Natural killer cell treated with Interleukin-12 subunit alpha and Interleukin-12 subunit beta and Interleukin-15 and Interleukin-18, amount 100 ng/mL, for 72 hours (primary cell): ENCODE data around the gene DRC7. TPM values are rescaled to one million over a fixed set of nuclear protein-coding genes. Genes with fewer than 3 reads are reported as not detected.

Experiments
- ATAC-seq, 2 donors: fragments of 150-1000 bp; cut with Tn5 transposase in 1 of 2; sonication (Bioruptor Pico), chemical (Tn5 transposase) in 1 of 2; 2 replicates each; pipeline ENCODE4 v1.10.0; 2021
- DNase-seq: peaks from one replicate; pipeline ENCODE4 v3.0.0; 2022; ENCODE audit warnings: low spot score
- H3K27ac Mint-ChIP-seq, 2 donors: 1 replicate in 1 of 2; 2 replicates in 1 of 2; pipeline ENCODE4 v1.8.0; 2022; ENCODE audit warnings: mixed read lengths in 2 of 2, mild to moderate bottlenecking in 1 of 2, moderate library complexity in 1 of 2
- H3K27me3 Mint-ChIP-seq, 2 donors: 1 replicate in 1 of 2; 2 replicates in 1 of 2; pipeline ENCODE4 v1.8.0; 2022; ENCODE audit warnings: mixed read lengths in 2 of 2
- H3K36me3 Mint-ChIP-seq: one replicate; pipeline ENCODE4 v1.8.0; 2022; ENCODE audit warnings: mixed read lengths
- H3K4me1 Mint-ChIP-seq, 2 donors: 1 replicate in 1 of 2; 2 replicates in 1 of 2; pipeline ENCODE4 v1.8.0; 2022; ENCODE audit warnings: low read depth in 2 of 2, mixed read lengths in 2 of 2, mild to moderate bottlenecking in 1 of 2
- H3K4me3 Mint-ChIP-seq: one replicate; pipeline ENCODE4 v1.8.0; 2022; ENCODE audit warnings: mixed read lengths
- H3K9me3 Mint-ChIP-seq: 2 replicates; pipeline ENCODE4 v1.8.0; 2022; ENCODE audit warnings: mixed read lengths
- total RNA-seq, 2 donors: library from RNA; stranded (reverse); gene quantifications; one replicate each; pipeline ENCODE4 v1.2.3, GENCODE V29; 2022

The DRC7 gene, protein sequence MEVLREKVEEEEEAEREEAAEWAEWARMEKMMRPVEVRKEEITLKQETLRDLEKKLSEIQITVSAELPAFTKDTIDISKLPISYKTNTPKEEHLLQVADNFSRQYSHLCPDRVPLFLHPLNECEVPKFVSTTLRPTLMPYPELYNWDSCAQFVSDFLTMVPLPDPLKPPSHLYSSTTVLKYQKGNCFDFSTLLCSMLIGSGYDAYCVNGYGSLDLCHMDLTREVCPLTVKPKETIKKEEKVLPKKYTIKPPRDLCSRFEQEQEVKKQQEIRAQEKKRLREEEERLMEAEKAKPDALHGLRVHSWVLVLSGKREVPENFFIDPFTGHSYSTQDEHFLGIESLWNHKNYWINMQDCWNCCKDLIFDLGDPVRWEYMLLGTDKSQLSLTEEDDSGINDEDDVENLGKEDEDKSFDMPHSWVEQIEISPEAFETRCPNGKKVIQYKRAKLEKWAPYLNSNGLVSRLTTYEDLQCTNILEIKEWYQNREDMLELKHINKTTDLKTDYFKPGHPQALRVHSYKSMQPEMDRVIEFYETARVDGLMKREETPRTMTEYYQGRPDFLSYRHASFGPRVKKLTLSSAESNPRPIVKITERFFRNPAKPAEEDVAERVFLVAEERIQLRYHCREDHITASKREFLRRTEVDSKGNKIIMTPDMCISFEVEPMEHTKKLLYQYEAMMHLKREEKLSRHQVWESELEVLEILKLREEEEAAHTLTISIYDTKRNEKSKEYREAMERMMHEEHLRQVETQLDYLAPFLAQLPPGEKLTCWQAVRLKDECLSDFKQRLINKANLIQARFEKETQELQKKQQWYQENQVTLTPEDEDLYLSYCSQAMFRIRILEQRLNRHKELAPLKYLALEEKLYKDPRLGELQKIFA
- total RNA-seq, result not detected

DNA sequence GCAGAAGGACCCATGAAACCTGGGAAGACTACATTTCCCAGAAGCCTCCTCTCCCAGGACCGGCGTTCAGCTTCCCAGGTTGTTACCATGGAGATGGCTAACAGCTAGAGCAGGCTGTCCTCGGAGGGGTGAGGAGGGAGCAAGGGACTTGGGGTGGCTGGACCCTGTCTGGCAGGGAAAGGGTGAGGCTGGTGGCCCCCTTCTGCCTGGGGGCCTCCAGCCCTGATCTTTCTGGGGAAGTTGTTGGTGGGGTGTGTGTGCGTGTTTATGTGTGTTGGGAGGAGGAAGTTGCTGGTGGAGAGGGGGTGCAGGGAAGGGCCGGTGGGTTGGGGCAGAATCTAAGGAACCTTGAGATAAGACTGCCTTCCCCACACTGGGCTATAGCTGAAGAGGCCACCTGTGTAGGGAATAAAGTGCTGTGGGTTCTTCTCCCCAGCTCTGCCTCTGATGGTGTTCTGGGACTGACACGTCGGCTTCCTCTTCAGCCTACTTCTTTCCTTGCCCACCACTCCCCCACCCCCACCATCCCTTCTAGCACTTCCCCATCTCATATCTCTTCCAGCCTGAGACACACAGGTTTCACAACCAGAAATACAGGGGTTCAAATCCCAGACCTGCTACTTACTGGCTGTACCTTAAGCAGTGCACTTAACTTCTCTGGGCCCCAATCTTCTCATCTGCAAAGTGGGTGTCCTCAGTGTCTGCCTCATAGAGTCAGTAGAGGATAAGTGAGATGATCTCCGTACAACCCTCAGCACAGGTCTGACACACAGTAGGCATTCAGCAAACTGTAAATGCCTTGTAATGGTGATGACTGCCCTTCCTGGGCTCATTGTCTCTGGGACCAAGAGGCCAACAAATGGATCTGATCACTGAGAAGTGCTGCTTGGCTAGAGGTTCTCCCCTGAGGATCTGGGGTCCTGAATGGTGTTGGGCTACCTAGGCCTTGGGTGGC lies at the start of gene DRC7:
Gene DRC7 (plus strand): TSS at position 82 of the 955 bp plus-strand sequence. CDS start 3,144 bp downstream, outside the sequence.
- DNase-seq (no peak), ATAC-seq (no peak)
- no peak within 1 kb of the TSS for H3K4me3 Mint-ChIP-seq
- peaks cover 19 to 20% of the 10 kb centered on the region in 2 donors for H3K4me1 Mint-ChIP-seq
- peak within 1 kb of the TSS; percentile 50 to 67 for H3K27ac Mint-ChIP-seq
- H3K36me3 Mint-ChIP-seq, result no peaks in the 10 kb centered on the region
- H3K9me3 Mint-ChIP-seq, result no peaks in the 10 kb centered on the region
- no peaks in the 10 kb centered on the region for H3K27me3 Mint-ChIP-seq

DNA sequence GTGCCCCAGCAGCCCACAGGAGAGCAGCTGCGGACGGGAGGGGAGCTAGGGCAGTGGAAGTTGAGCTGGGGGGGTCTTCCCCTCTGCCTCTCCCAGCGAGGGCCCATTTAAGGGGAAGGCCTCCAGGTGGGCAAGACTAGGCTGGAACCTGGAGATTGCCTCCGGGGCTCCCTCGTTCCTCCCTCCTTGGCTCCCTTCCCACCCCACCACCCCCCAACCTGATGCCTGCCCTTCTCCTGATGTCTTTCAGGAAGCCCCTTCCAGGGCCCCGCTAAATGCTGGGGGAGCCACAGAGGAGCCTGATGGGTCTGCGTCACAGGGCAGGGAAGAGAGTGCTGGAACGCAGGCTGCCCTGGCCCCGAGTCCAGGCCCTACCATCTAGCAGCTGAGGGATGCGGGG lies 49.4 kb upstream of the DRC7 start:
- Mint-ChIP-seq H3K9me3 (no peaks in the 10 kb centered on the region), H3K4me1 (peaks cover 38 to 41% of the 10 kb centered on the region in 2 donors), H3K27me3 (no peaks in the 10 kb centered on the region), H3K36me3 (no peaks in the 10 kb centered on the region), H3K27ac (peak overlapping the region in 1 of 2 donors; percentile 55), H3K4me3 (no peak overlapping the region)
- no peak for DNase-seq
- no peak for ATAC-seq

DNA sequence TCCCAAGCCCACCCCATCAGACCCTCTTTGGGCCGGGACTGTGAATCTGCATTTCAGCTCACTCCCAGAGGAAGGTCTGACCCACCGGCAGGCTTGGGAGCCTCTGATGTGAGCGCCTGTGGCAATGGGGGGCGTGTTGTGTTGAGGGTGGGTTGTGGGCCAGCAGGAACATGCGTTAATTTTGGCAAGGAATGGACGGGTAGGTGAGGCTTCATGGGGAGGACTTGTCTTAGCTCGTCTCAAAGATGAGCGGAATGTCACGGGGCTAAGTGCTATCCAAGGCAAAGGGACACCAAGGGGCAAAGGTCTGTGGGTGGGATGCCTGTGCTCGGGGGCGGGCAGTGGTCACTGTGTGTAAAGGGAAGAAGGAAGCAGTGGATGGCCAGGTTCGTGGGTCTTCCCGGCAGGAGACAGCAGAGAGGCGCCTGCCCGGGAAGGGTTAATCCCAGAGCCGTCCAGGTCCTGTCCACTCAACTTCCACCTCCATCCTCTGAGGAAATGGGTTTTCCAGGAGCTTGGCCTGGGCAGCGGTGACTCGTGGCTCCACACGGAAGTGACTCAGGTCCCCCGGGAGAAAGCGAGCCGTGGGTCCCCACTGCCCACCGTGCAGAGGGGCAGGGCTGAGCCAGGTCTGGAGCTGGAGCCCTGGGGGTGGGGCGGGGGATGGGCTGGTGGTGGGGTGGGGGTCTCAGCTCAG lies 48.8 kb upstream of the DRC7 start:
- peaks cover 38% of the 10 kb centered on the region in 2 donors for H3K4me1 Mint-ChIP-seq
- ATAC-seq (no peak), DNase-seq (no peak)
- H3K27me3 Mint-ChIP-seq, result no peaks in the 10 kb centered on the region
- peak overlapping the region; percentile 13 for H3K4me3 Mint-ChIP-seq
- peak overlapping the region in 1 of 2 donors; percentile 55 for H3K27ac Mint-ChIP-seq
- no peaks in the 10 kb centered on the region for H3K9me3 Mint-ChIP-seq
- no peaks in the 10 kb centered on the region for H3K36me3 Mint-ChIP-seq

GRCh38 chr16:57646388-57647039 lies 48.1 kb upstream of the DRC7 start:
- peak; percentile 33 to 45 for ATAC-seq
- no peaks in the 10 kb centered on the region for H3K36me3 Mint-ChIP-seq
- no peaks in the 10 kb centered on the region for H3K27me3 Mint-ChIP-seq
- H3K9me3 Mint-ChIP-seq, result no peaks in the 10 kb centered on the region
- peaks cover 44 to 45% of the 10 kb centered on the region in 2 donors for H3K4me1 Mint-ChIP-seq
- H3K4me3 Mint-ChIP-seq, result peak overlapping the region; percentile 76
- H3K27ac Mint-ChIP-seq, result peak overlapping the region; percentile 84 to 86
- DNase-seq, result no peak

- H3K36me3 Mint-ChIP-seq, result no peaks in the 10 kb centered on the region
- ATAC-seq (no peak), DNase-seq (no peak)
- H3K4me1 Mint-ChIP-seq, result peaks cover 52 to 53% of the 10 kb centered on the region in 2 donors
- peak overlapping the region; percentile 76 for H3K4me3 Mint-ChIP-seq
- H3K27me3 Mint-ChIP-seq, result no peaks in the 10 kb centered on the region
- H3K27ac Mint-ChIP-seq, result peak overlapping the region; percentile 84 to 86
- H3K9me3 Mint-ChIP-seq, result no peaks in the 10 kb centered on the region
These were observed 47.3 kb upstream of the DRC7 start for GRCh38 chr16:57647136-57647875.

GRCh38 chr16:57648125-57648524 lies 46.5 kb upstream of the DRC7 start:
- no peak for DNase-seq

GRCh38 chr16:57648581-57649442 lies 45.8 kb upstream of the DRC7 start:
- Mint-ChIP-seq H3K27me3 (no peaks in the 10 kb centered on the region), H3K27ac (peak overlapping the region; percentile 84 to 86), H3K4me1 (peaks cover 59% of the 10 kb centered on the region in 2 donors), H3K9me3 (no peaks in the 10 kb centered on the region), H3K36me3 (no peaks in the 10 kb centered on the region), H3K4me3 (peak overlapping the region; percentile 76)
- peak; percentile 80 to 86 for ATAC-seq
- peak; percentile 88 for DNase-seq

More at GRCh38 chr16:57648125-57648524, 46.5 kb upstream of the DRC7 start:
- H3K9me3 Mint-ChIP-seq, result no peaks in the 10 kb centered on the region
- peak overlapping the region; percentile 84 to 86 for H3K27ac Mint-ChIP-seq
- no peaks in the 10 kb centered on the region for H3K36me3 Mint-ChIP-seq
- peak overlapping the region; percentile 76 for H3K4me3 Mint-ChIP-seq
- peak in 1 of 2 donors; percentile 3 for ATAC-seq
- H3K27me3 Mint-ChIP-seq, result no peaks in the 10 kb centered on the region
- H3K4me1 Mint-ChIP-seq, result peaks cover 53% of the 10 kb centered on the region in 2 donors

DNA sequence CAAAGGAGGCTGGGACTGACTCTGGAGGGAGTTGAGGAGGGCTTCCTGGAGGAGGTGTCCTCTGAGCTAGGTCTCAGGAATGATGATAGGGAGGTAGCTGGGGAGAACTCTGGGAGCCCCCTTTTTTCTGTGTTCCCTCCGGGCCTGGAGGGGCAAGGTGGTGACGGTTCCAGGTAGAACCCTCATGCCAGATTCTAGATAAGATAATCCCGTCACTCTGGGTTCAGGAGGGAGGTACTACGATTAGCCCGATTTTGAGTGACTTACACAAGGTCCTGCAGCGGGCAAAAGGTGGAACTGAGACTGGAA lies 45.2 kb upstream of the DRC7 start:
- Mint-ChIP-seq H3K27me3 (no peaks in the 10 kb centered on the region), H3K4me1 (peaks cover 61 to 62% of the 10 kb centered on the region in 2 donors), H3K36me3 (no peaks in the 10 kb centered on the region), H3K9me3 (no peaks in the 10 kb centered on the region), H3K4me3 (peak overlapping the region; percentile 76), H3K27ac (peak overlapping the region; percentile 84 to 86)
- ATAC-seq (no peak), DNase-seq (no peak)

- DNase-seq (no peak), ATAC-seq (no peak)
- no peaks in the 10 kb centered on the region for H3K9me3 Mint-ChIP-seq
- peak overlapping the region; percentile 32 for H3K4me3 Mint-ChIP-seq
- H3K4me1 Mint-ChIP-seq, result peaks cover 61 to 62% of the 10 kb centered on the region in 2 donors
- no peaks in the 10 kb centered on the region for H3K27me3 Mint-ChIP-seq
- H3K27ac Mint-ChIP-seq, result peak overlapping the region in 1 of 2 donors; percentile 86
- no peaks in the 10 kb centered on the region for H3K36me3 Mint-ChIP-seq
These were observed 44.8 kb upstream of the DRC7 start for GRCh38 chr16:57649846-57650245.

GRCh38 chr16:57651344-57652333 lies 43.0 kb upstream of the DRC7 start:
- peak; percentile 75 for DNase-seq

More at GRCh38 chr16:57651344-57652333, 43.0 kb upstream of the DRC7 start:
- Mint-ChIP-seq H3K9me3 (no peaks in the 10 kb centered on the region), H3K36me3 (no peaks in the 10 kb centered on the region), H3K27me3 (no peaks in the 10 kb centered on the region), H3K4me3 (peak overlapping the region; percentile 59), H3K4me1 (peaks cover 60 to 73% of the 10 kb centered on the region in 2 donors), H3K27ac (peak overlapping the region; percentile 74 to 90)
- peak; percentile 60 to 74 for ATAC-seq
